HEK293 (cell line): Measurements from ENCODE around the gene ERMP1.

ENCODE experiments used
- CTCF ChIA-PET: fragments of 350-600 bp; formaldehyde crosslinking; extraction: SDS; loops from one replicate; lab custom pipeline; 2021; ENCODE audit warnings: antibody characterized with exemption; lab: Yijun Ruan, JAX
- POLR2A ChIA-PET: fragments of 300-600 bp; formaldehyde crosslinking; extraction: SDS; loops from one replicate; lab custom pipeline; 2020; ENCODE audit warnings: antibody characterized with exemption, inconsistent platforms; lab: Yijun Ruan, JAX
- H3K27ac ChIP-seq: fragments of 200-500 bp; sonication (Bioruptor generic); 2 replicates; pipeline ENCODE4 v1.5.1; 2014; ENCODE audit warnings: low read depth, low read length, control low read depth, inconsistent platforms; ENCODE audit errors: extremely low read depth
- H3K36me3 ChIP-seq, 2 experiments: fragments of 200-500 bp in 1 of 2; sonication (Bioruptor generic) in 1 of 2; 1 replicate in 1 of 2; 2 replicates in 1 of 2; pipeline ENCODE4 v1.5.1; 2014 to 2017; ENCODE audit warnings: inconsistent platforms in 2 of 2, low read length in 2 of 2; ENCODE audit not compliant: control insufficient read depth in 2 of 2, insufficient read depth in 1 of 2
- H3K4me1 ChIP-seq: fragments of 200-500 bp; sonication (Bioruptor generic); 2 replicates; pipeline ENCODE4 v1.5.1; 2014; ENCODE audit warnings: mild to moderate bottlenecking, low read length, inconsistent platforms; ENCODE audit not compliant: control insufficient read depth, insufficient read depth
- H3K4me3 ChIP-seq: 2 replicates; pipeline ENCODE4 v1.5.1; 2011; ENCODE audit warnings: low read depth, mild to moderate bottlenecking, control low read depth, low read length, moderate library complexity
- H3K9me3 ChIP-seq: fragments of 200-500 bp; sonication (Bioruptor generic); 2 replicates; pipeline ENCODE4 v1.5.1; 2014; ENCODE audit warnings: low read depth, low read length, inconsistent platforms; ENCODE audit not compliant: control insufficient read depth, insufficient read depth
- GLIS2 ChIP-seq: fragments of 450-650 bp; formaldehyde crosslinking; IDR thresholded peaks from 2 replicates; pipeline ENCODE4 v1.5.1; 2016; ENCODE audit warnings: missing biosample characterization, missing genetic modification characterization
- SETDB1 ChIP-seq: IDR thresholded peaks from one replicate; pipeline ENCODE4 v1.6.1; 2017; ENCODE audit warnings: mild to moderate bottlenecking, low read length, moderate library complexity, mixed read lengths; ENCODE audit not compliant: insufficient read length
- SP2 ChIP-seq: fragments of 450-650 bp; formaldehyde crosslinking; IDR thresholded peaks from 2 replicates; pipeline ENCODE4 v1.5.1; 2016; ENCODE audit warnings: missing biosample characterization, missing genetic modification characterization
- TRIM28 ChIP-seq: IDR thresholded peaks from 2 replicates; pipeline ENCODE4 v1.6.1; 2011; ENCODE audit warnings: low read length, control low read depth, borderline replicate concordance
- ZBTB8A ChIP-seq: fragments of 450-650 bp; formaldehyde crosslinking; IDR thresholded peaks from 2 replicates; pipeline ENCODE4 v1.5.1; 2016; ENCODE audit warnings: missing biosample characterization, missing genetic modification characterization
- ZFP37 ChIP-seq: fragments of 450-650 bp; formaldehyde crosslinking; IDR thresholded peaks from 2 replicates; pipeline ENCODE4 v1.5.1; 2016; ENCODE audit warnings: missing biosample characterization, missing genetic modification characterization
- ZNF10 ChIP-seq: fragments of 450-650 bp; formaldehyde crosslinking; IDR thresholded peaks from 2 replicates; pipeline ENCODE4 v1.5.1; 2017; ENCODE audit warnings: missing biosample characterization, missing genetic modification characterization
- ZNF132 ChIP-seq: fragments of 450-650 bp; formaldehyde crosslinking; IDR thresholded peaks from 2 replicates; pipeline ENCODE4 v1.5.1; 2017; ENCODE audit warnings: missing biosample characterization, missing genetic modification characterization, borderline replicate concordance
- ZNF335 ChIP-seq: fragments of 450-650 bp; formaldehyde crosslinking; conservative IDR thresholded peaks from 2 replicates; pipeline ENCODE4 v1.5.1; 2016; ENCODE audit warnings: missing biosample characterization, missing genetic modification characterization
- ZNF561 ChIP-seq: fragments of 450-650 bp; IDR thresholded peaks from 2 replicates; pipeline ENCODE4 v1.5.1; 2018; ENCODE audit warnings: missing biosample characterization, missing genetic modification characterization, borderline replicate concordance
- ZNF792 ChIP-seq: fragments of 450-650 bp; formaldehyde crosslinking; IDR thresholded peaks from 2 replicates; pipeline ENCODE4 v1.5.1; 2016; ENCODE audit warnings: missing biosample characterization, missing genetic modification characterization
- TF ChIP-seq, protein P1 (sequence below): fragments of 450-650 bp; formaldehyde crosslinking; IDR thresholded peaks from 2 replicates; pipeline ENCODE4 v1.5.1; 2017; ENCODE audit warnings: missing biosample characterization, missing genetic modification characterization
- TF ChIP-seq, protein P2 (sequence below): fragments of 450-650 bp; formaldehyde crosslinking; IDR thresholded peaks from 2 replicates; pipeline ENCODE4 v1.5.1; 2016; ENCODE audit warnings: missing biosample characterization, missing genetic modification characterization
- TF ChIP-seq, protein P3 (sequence below): fragments of 450-650 bp; formaldehyde crosslinking; IDR thresholded peaks from 2 replicates; pipeline ENCODE4 v1.5.1; 2016; ENCODE audit warnings: missing biosample characterization, missing genetic modification characterization
- TF ChIP-seq, protein P4 (sequence below): fragments of 450-650 bp; formaldehyde crosslinking; IDR thresholded peaks from 2 replicates; pipeline ENCODE4 v1.5.1; 2016; ENCODE audit warnings: missing biosample characterization, missing genetic modification characterization
- TF ChIP-seq, protein P5 (sequence below): fragments of 450-650 bp; formaldehyde crosslinking; IDR thresholded peaks from 2 replicates; pipeline ENCODE4 v1.5.1; 2017; ENCODE audit warnings: missing biosample characterization, mild to moderate bottlenecking, missing genetic modification characterization, moderate library complexity

Gene ERMP1

DNA sequence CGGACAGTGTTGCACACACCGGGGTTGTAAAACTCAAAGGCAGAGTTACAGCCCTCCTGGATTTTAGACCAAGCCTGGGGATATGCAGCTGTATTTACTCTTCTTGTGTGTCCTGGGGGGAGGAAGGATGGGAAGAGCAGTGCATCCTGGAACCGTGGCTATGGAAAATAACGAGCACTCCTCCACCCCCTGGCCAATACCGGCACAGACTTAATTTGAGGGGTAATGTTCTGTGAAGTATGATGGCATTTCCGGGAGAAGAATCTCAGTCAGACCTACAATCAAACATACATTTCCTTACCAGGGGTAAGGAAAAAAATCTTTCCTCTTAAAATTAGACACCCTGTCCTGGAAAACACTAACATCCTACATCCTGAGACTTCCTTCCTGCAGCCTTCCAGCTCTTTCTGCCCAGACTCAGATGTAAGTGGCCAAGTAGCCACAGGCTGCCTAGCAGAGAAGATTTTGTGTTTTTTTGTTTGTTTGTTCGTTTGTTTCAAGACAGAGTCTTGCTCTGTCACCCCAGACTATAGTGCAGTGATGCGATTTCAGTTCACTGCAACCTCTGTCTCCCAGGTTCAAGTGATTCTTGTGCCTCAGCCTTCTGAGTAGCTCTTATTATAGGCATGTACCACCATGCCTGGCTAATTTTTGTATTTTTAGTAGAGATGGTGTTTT lies 11.0 kb upstream of the ERMP1 start (continued):
- no peak for TF ChIP-seq ZBTB8A
- TF ChIP-seq, all 188 proteins: peak for 17

DNA sequence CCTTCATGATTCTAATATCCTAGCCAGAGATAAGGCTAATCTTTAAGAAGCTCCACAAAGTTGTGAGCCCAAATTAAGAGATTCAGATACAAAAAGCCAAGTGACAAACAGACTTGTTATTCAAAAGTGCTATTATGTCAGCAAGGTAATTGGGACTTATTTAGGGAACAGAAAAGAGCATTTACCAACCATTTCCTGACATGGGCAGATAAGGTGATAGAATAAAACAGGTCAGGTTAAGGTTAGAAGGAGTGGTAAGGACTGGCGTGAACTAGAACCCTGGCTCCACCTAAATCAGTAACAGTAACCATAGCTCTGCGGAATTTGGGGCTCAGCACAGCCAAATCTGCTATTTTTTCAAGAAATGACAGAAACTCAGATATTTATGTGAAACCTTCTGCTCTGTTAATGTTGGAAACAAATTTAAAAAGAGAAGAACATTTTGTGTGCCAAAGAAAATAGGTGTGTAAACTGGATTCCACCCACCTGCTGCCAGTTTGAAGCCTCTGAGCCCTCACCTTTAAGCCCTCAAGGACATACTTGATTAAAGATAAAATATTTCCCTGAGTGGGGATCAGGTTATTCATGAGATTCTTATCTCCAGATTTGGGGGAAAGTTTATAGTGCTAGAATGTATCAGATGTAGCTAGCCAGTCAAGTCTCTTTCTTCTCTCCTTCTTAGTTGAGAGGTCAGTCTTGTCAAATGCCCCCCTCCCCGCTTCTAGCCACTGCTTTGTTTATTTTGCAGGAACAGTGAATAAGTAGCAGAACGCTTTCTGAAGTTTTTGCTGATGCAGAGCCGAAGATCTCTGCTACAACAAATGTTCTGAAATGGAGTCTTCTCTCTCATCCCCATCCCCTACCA lies 10.2 kb upstream of the ERMP1 start:
- peak overlapping the region; percentile 83 for H3K27ac ChIP-seq
- H3K36me3 ChIP-seq: no peaks in the 10 kb centered on the region
- no peaks in the 10 kb centered on the region for H3K9me3 ChIP-seq
- peaks cover 21% of the 10 kb centered on the region for H3K4me1 ChIP-seq
- POLR2A ChIA-PET: interaction anchor here (0.6 to 3.2 kb wide), 4 partner anchors 10 to 683 kb away, joined by 4 to 18 read pairs (median 8); partner anchors contain the start of genes ERMP1 and RANBP6
- CTCF ChIA-PET: interaction anchor here (1.1 to 3.6 kb wide), 3 partner anchors 10 to 211 kb away, joined by 3 to 39 read pairs (median 3); partner anchors contain the start of gene ERMP1
- H3K4me3 ChIP-seq: no peak overlapping the region
- TF ChIP-seq ZNF335: peak; percentile 38; the same call in 1 of the 2 replicates
- peak; percentile 75 for TF ChIP-seq TRIM28
- TF ChIP-seq, protein P1, sequence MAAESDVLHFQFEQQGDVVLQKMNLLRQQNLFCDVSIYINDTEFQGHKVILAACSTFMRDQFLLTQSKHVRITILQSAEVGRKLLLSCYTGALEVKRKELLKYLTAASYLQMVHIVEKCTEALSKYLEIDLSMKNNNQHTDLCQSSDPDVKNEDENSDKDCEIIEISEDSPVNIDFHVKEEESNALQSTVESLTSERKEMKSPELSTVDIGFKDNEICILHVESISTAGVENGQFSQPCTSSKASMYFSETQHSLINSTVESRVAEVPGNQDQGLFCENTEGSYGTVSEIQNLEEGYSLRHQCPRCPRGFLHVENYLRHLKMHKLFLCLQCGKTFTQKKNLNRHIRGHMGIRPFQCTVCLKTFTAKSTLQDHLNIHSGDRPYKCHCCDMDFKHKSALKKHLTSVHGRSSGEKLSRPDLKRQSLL (tag by site-specific recombination): no peak
- TF ChIP-seq ZNF561 (tag by site-specific recombination): 0 out of 2 replicates have a peak, but pooled peaks have one; percentile 23

DNA sequence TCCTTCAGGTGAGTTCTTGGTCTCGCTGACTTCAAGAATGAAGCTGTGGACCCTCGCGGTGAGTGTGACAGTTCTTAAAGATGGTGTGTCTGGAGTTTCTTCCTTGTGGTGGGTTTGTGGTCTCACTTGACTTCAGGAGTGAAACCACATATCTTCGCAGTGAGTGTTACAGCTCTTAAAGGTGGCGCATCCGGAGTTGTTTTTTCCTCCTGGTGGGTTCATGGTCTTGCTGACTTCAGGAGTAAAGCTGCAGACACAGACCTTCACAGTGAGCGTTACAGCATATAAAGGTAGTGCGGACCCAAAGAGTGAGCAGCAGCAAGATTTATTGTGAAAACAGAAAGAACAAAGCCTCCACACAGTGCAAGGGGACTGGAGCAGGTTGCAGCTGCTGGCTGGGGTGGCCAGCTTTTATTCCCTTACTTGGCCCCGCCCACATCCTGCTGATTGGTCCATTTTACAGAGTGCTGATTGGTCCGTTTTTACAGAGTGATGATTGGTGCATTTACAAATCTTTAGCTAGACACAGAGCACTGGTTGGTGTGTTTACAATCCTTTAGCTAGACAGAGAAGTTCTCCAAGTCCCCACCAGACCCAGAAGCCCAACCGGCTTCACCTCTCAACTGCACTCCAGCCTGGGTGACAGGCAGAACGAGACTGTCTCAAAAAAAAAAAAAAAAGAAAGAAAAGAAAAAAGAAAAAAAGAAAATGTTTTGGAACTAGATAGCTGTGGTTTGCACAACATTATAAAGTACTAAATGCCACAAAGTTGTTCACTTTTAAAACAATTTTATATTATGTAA lies 9.1 kb upstream of the ERMP1 start:
- ChIA-PET CTCF (interaction anchor here (1.1 to 3.6 kb wide), 3 partner anchors 8 to 213 kb away, joined by 3 to 39 read pairs (median 3); partner anchors contain the start of gene ERMP1), POLR2A (interaction anchor here (3.2 kb wide), 1 partner anchor 9 kb away, joined by 18 read pairs; the partner anchor contains the start of gene ERMP1)
- Histone ChIP-seq H3K4me3 (no peak overlapping the region), H3K4me1 (peaks cover 21% of the 10 kb centered on the region), H3K36me3 (no peaks in the 10 kb centered on the region), H3K27ac (no peak overlapping the region), H3K9me3 (no peaks in the 10 kb centered on the region)
- TF ChIP-seq, protein P2, sequence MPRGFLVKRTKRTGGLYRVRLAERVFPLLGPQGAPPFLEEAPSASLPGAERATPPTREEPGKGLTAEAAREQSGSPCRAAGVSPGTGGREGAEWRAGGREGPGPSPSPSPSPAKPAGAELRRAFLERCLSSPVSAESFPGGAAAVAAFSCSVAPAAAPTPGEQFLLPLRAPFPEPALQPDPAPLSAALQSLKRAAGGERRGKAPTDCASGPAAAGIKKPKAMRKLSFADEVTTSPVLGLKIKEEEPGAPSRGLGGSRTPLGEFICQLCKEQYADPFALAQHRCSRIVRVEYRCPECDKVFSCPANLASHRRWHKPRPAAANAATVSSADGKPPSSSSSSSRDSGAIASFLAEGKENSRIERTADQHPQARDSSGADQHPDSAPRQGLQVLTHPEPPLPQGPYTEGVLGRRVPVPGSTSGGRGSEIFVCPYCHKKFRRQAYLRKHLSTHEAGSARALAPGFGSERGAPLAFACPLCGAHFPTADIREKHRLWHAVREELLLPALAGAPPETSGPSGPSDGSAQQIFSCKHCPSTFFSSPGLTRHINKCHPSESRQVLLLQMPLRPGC: no peak
- TF ChIP-seq SETDB1: no peak
- TF ChIP-seq, protein P3, sequence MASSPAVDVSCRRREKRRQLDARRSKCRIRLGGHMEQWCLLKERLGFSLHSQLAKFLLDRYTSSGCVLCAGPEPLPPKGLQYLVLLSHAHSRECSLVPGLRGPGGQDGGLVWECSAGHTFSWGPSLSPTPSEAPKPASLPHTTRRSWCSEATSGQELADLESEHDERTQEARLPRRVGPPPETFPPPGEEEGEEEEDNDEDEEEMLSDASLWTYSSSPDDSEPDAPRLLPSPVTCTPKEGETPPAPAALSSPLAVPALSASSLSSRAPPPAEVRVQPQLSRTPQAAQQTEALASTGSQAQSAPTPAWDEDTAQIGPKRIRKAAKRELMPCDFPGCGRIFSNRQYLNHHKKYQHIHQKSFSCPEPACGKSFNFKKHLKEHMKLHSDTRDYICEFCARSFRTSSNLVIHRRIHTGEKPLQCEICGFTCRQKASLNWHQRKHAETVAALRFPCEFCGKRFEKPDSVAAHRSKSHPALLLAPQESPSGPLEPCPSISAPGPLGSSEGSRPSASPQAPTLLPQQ (tag by site-specific recombination): no peak
- 0 out of 2 replicates have a peak, but pooled peaks have one; percentile 10 for TF ChIP-seq SP2 (tag by site-specific recombination)
- TF ChIP-seq, protein P4, sequence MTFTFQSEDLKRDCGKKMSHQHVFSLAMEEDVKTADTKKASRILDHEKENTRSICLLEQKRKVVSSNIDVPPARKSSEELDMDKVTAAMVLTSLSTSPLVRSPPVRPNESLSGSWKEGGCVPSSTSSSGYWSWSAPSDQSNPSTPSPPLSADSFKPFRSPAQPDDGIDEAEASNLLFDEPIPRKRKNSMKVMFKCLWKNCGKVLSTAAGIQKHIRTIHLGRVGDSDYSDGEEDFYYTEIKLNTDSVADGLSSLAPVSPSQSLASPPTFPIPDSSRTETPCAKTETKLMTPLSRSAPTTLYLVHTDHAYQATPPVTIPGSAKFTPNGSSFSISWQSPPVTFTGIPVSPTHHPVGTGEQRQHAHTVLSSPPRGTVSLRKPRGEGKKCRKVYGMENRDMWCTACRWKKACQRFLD (tag by site-specific recombination): no peak
- TF ChIP-seq GLIS2 (tag by site-specific recombination): no peak
- no peak for TF ChIP-seq ZFP37 (tag by site-specific recombination)
- no peak for TF ChIP-seq ZNF10 (tag by site-specific recombination)
- TF ChIP-seq, protein P5, sequence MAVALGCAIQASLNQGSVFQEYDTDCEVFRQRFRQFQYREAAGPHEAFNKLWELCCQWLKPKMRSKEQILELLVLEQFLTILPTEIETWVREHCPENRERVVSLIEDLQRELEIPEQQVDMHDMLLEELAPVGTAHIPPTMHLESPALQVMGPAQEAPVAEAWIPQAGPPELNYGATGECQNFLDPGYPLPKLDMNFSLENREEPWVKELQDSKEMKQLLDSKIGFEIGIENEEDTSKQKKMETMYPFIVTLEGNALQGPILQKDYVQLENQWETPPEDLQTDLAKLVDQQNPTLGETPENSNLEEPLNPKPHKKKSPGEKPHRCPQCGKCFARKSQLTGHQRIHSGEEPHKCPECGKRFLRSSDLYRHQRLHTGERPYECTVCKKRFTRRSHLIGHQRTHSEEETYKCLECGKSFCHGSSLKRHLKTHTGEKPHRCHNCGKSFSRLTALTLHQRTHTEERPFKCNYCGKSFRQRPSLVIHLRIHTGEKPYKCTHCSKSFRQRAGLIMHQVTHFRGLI: peak; percentile 64; the same call in 1 of the 2 replicates
- no peak for TF ChIP-seq ZNF132 (tag by site-specific recombination)
- TF ChIP-seq ZNF792 (tag by site-specific recombination): no peak
